Endometrial microvascular endothelial cells (primary cell): ENCODE results near the gene ST3GAL3. TPM values are rescaled to one million over a fixed set of nuclear protein-coding genes. Genes with fewer than 3 reads are reported as not detected.

Source experiments
- in situ Hi-C: cut with HindIII; loops from 2 replicates; pipeline ENCODE4 v1.10.0; 2017; ENCODE audit warnings: low sequenced_read_pairs, low pct_unique_long_range_greater_than_20kb; ENCODE audit errors: inconsistent ontology term
- total RNA-seq: library from RNA; depleted of rRNA; stranded (reverse); fragments of >200 nt; gene quantifications from one replicate; pipeline ENCODE4 v1.2.3, GENCODE V29; 2015; ENCODE audit errors: inconsistent ontology term

Gene ST3GAL3
- total RNA-seq, 1 donor from 2014 or later: 9.0 TPM

- in situ Hi-C loops: no loop called here
These were observed 206.5 kb downstream of the ST3GAL3 start for GRCh38 chr1:43913666-43914360.

DNA sequence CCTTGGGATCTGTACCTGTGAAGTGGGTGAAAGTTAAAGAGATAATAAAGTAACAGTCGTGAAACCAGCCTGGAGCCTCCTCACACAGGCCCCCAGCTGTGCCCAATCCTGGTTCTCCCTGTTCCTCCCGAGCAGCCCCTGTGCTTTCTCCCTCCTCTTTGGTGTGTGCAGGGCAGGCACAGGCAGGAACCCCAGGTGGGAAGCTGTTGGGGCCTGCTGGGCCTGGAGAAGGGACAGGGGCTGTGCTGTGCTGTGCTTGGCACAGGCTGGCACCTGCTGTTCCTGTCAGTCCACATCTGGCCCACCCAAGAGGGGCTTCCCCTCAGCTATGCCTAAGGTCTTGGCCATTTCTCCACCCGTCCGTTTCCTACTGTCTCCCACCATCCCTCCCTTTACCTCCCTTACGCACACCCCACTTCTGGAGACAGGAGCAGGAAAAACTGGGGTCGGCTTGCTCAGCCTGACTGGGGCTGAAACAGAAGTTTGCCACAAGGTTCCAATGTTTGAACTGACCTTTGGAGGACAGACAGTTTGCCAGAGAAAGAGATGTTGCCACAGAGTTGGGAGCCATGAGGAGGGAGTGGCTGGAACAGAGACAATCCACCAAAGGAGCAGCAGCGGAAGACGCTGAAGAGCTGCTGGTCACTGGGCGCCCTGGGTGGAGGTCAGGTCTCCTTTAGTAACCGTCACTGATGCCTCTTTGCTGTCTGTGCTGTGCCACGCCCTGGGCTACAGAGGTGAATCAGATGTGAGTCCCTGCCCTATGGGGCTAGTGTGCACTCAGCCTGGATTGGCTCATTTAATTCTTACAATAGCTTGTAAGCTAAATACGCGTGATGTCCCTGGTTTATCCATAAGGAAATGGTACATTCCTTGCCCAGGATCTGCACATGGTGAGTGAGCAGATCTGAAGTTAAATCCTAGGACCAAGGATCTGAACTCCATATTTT lies 207.5 kb downstream of the ST3GAL3 start:
- in situ Hi-C loops: no loop called here

GRCh38 chr1:43919906-43920305 lies 212.6 kb downstream of the ST3GAL3 start:
- in situ Hi-C loops: no loop called here

DNA sequence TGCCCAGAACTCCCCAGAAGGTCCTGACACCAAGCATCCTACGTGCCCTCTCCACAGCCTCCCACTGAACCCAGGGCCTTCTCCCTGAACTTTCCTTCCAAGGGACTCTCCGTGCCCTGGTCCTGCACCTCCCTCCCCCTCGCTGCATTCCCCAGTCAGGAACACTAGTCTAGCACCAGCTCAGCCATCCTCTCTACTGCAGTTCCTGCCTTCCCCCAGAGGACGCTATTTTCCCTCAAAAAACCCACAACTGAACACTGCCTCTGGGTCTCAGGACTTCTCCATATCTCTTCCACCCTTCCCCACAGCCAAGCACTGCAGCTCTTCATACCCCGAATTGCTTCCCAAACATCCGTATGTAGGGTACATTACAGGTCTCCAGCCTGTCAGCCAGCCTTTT lies 213.7 kb downstream of the ST3GAL3 start:
- in situ Hi-C loops: no loop called here

- in situ Hi-C loops: no loop called here
These were observed 217.2 kb downstream of the ST3GAL3 start for GRCh38 chr1:43924516-43924915.

DNA sequence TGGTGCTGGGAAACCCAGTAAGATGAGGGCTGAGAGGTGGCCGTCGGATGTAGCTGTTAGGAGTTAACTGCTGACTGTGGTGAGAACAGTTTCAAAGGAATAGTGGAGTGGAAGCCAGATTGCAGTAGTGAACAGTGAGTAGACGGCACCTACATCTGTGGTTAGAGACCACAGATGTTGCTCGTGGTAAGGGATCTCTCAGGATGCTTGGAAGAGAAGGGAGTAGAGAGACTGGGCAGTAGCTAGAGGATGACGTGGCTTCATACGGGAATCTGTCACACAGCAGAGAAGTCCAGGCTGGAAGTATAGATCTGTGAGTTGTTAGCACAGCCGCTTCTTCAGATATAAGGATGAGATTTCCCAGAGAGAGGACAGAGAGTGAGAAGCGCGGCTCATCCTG lies 218.5 kb downstream of the ST3GAL3 start:
- in situ Hi-C loops: loop anchor here (25.0 kb wide), 1 partner anchor 89 kb away; no protein-coding TSS in a partner anchor

DNA sequence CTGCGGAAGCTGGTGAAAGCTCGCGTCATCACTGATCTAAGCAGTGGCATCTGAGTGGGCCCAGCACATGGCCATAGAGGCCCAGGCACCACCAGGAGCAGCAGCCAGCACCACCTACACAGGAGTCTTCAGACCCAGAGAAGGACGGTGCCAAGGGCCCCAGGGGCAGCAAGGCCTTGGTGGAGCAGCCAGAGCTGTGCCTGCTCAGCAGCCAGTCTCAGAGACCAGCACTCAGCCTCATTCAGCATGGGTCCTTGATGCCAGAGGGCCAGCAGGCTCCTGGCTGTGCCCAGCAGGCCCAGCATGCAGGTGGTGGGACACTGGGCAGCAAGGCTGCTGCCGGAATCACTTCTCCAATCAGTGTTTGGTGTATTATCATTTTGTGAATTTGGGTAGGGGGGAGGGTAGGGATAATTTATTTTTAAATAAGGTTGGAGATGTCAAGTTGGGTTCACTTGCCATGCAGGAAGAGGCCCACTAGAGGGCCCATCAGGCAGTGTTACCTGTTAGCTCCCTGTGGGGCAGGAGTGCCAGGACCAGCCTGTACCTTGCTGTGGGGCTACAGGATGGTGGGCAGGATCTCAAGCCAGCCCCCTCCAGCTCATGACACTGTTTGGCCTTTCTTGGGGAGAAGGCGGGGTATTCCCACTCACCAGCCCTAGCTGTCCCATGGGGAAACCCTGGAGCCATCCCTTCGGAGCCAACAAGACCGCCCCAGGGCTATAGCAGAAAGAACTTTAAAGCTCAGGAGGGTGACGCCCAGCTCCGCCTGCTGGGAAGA lies 223.0 kb downstream of the ST3GAL3 start:
- in situ Hi-C loops: loop anchor here (10.0 to 25.0 kb wide), 2 partner anchors 93 to 166 kb away; no protein-coding TSS in a partner anchor

DNA sequence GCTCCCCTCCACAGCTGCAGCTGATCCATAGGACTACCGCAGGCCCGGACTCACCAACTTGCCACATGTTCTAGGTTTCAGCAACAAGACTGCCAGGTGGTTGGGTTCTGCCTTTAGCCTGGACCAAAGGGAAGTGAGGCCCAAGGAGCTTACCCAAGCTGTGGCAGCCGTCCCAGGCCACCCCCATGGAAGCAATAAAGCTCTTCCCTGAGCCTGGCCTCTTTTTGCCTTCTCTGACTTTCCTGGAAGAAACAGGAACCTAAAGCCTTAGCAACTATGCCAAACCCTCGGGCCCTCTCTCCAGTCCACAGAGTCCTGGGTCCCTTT lies 223.6 kb downstream of the ST3GAL3 start:
- in situ Hi-C loops: loop anchor here (10.0 to 25.0 kb wide), 2 partner anchors 94 to 166 kb away; no protein-coding TSS in a partner anchor

DNA sequence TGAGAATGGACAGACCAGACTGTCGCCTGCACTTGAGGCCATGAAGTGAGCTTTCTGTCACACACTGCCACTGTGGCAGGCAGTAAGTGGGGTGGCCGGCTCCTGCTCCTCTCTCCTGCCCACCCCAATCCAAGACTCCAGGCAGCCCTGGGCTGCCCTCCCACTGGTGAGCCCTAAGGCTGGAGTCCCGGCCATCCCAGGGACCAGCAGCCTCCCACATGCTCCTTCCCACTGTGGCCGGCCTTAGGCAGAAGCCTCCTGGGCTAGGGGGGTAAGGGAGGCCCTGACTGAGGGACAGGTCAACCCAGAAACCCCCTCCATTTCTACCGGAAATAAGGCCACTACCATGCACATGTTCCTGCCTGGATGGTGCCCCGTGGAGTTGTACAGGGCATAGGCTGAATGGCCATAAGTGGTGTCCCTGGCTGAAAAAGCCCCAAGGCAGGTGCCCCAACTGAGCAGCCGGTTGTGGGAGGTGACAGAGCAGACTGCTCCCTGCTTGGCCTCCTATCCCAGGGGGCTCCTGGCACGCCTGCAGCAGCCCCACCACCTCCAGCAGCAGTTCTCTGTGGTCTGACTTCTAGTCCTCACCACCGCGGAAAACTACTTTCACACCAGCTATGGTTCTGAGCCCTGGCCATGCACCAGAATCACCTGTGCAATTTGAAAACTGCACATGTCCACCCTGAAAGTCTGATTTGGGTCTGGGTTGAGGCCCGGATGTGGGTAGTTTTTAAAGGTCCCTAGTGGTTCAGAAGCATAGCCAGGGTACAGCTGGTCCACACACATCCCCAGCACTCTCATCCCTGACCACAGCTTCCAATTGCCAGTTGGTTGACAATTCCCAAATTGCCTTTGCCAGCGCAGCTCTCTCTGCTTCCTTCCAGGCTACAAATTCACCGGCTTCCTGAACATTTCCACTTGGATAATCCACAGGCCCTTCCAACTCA lies 224.7 kb downstream of the ST3GAL3 start:
- in situ Hi-C loops: loop anchor here (10.0 to 25.0 kb wide), 2 partner anchors 95 to 167 kb away; no protein-coding TSS in a partner anchor

DNA sequence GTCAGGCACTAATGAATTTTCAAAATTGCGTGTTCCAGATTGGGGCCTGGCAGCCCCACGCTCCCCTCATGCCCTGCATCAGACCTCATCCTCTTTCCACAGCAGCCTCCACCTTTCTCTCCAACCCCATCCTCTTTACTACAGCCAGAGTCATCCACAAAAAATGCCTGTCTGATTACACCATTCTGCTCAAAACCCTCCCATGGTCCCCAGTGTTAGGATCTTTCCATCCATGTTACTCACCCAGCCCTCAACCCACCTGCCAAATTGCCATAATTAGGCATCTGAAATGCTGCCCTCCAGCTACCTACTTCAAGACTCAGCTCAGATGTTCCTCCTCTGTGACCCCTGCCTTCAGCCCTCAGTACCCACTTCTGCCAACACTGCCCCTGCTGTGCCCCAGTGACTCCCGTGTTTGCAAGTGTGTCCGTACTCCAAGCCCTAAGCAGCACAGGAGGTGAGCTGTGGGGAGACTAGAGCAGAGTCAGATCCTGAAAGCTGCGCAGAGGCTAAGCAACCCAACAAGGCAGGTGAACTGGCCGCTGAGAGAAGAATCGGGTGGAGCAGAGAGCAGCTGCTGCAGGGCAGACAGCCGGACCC lies 225.6 kb downstream of the ST3GAL3 start:
- in situ Hi-C loops: loop anchor here (10.0 to 25.0 kb wide), 2 partner anchors 96 to 168 kb away; no protein-coding TSS in a partner anchor

DNA sequence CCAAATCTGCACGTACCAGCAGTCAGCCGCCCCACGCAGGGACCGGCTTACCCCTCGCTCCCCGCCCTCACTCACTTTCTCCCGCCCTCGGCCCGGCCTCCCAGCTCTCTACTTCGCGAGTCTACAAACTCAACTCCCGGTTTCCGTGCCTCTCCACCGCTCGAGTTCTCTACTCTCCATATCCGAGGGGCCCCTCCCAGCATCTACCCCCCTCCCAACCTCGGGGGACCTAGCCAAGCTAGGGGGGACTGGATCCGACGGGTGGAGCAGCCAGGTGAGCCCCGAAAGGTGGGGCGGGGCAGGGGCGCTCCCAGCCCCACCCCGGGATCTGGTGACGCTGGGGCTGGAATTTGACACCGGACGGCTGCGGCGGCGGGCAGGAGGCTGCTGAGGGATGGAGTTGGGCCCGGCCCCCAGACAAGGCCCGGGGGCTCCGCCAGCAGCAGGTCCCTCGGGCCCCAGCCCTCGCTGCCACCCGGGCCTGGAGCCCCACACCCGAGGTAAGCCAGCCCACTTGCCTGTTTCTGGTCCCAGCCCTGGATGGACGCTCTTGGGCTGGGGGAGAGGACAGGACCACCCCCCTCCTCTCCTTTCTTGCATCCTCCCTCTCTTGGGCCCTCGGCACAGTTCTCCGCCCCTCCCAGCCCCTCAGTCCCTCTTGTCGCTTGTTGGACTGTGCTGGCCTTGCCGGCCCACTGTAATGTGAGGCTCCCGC lies 226.2 kb downstream of the ST3GAL3 start, which contains the start of gene ARTN:
ARTN (plus strand) TSS at position 416 of the 715 bp plus-strand sequence. CDS start 1,856 bp downstream, outside the sequence.
- in situ Hi-C loops: loop anchor here (10.0 to 25.0 kb wide), 2 partner anchors 96 to 169 kb away; no protein-coding TSS in a partner anchor

DNA sequence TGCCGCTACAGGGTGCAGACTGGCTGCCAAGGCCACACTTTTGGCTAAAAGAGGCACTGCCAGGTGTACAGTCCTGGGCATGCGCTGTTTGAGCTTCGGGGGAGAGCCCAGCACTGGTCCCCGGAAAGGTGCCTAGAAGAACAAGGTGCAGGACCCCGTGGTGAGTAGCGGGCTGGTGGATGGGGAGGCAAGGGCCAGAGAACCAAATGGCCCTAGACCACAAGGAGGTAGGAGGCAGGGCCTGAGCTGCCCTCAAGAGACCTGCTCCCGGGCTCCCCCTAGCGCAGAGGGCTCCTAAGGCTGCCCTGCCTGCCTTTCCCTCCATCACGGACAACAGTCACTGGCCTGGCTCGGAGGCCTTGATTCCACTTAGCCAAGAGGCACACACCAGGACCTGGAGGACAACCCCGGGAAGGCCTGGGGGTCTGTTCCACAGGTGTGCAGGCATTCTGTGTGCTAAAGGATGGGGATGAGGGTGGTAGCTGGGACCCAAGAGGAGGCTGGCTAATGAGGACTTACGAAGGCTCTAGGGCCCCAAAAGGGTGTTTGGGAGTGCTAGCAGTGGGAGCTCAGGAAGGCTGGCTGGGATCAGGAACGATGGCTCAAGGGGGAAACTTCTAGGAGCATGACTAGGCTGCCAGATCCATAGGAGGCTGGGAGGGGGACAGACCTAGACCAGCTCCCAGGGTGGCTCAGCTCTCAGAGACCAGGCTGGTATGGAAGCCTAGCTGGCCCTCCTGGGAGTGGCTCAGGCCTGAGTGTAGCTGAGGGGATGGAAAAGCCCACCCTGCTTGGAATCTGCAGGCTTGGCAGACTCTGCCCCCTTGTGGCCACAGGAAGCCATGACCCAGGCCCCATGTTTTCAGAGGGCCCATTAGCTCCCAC lies 227.0 kb downstream of the ST3GAL3 start:
- in situ Hi-C loops: loop anchor here (10.0 to 25.0 kb wide), 2 partner anchors 97 to 170 kb away; no protein-coding TSS in a partner anchor

DNA sequence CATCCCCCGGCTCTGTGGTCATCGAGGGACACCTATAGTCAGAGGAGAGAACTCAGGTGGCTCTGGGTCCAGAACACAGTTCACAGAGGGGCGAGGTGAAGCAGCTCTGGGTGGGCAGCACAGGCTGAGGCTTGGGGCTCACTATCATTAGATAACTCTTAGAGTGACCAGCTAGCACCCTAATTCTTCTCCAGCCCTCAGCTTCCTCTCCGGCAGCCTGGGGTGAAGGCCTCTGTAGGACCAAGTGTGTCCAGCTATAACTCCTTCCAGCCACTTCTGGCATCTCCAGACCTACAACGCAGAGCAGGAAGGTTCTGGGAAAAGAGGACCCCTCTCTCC lies 227.6 kb downstream of the ST3GAL3 start:
- in situ Hi-C loops: loop anchor here (10.0 to 25.0 kb wide), 2 partner anchors 98 to 170 kb away; no protein-coding TSS in a partner anchor

GRCh38 chr1:43935711-43936427 lies 228.5 kb downstream of the ST3GAL3 start:
- in situ Hi-C loops: loop anchor here (10.0 to 25.0 kb wide), 2 partner anchors 99 to 171 kb away; no protein-coding TSS in a partner anchor
